Neural progenitor cell (in vitro differentiated cells): ENCODE data around the gene OSTF1. TPM values are rescaled to one million over a fixed set of nuclear protein-coding genes. Genes with fewer than 3 reads are reported as not detected.

Source experiments
- DNase-seq: peaks from one replicate; pipeline ENCODE4 v3.0.0-alpha.2; 2016; ENCODE audit warnings: low spot score
- H2AFZ ChIP-seq: fragments of 200-600 bp; sonication (generic); replicated peaks from 2 replicates; pipeline ENCODE4 v1.6.1; 2016; ENCODE audit warnings: antibody characterized with exemption
- H3F3A ChIP-seq: fragments of 200-600 bp; sonication (generic); 2 replicates; pipeline ENCODE4 v1.6.1; 2016; ENCODE audit warnings: antibody characterized with exemption, low read depth
- H3K27ac ChIP-seq: fragments of 200-600 bp; sonication (generic); 2 replicates; pipeline ENCODE4 v1.5.1; 2016; ENCODE audit warnings: mild to moderate bottlenecking
- H3K27me3 ChIP-seq: fragments of 200-600 bp; sonication (generic); 2 replicates; pipeline ENCODE4 v1.6.1; 2016; ENCODE audit warnings: mild to moderate bottlenecking, moderate library complexity
- H3K36me3 ChIP-seq: fragments of 200-600 bp; sonication (generic); 2 replicates; pipeline ENCODE4 v1.5.1; 2016
- H3K4me1 ChIP-seq: fragments of 200-600 bp; sonication (generic); 2 replicates; pipeline ENCODE4 v1.6.1; 2016; ENCODE audit warnings: mixed run types
- H3K4me2 ChIP-seq: fragments of 200-600 bp; sonication (generic); 2 replicates; pipeline ENCODE4 v1.6.1; 2016
- H3K4me3 ChIP-seq: fragments of 200-600 bp; sonication (generic); 2 replicates; pipeline ENCODE4 v1.5.1; 2016
- H3K79me2 ChIP-seq: fragments of 200-600 bp; sonication (generic); 2 replicates; pipeline ENCODE4 v1.6.1; 2016; ENCODE audit warnings: low read depth
- H3K9ac ChIP-seq: fragments of 200-600 bp; sonication (generic); 2 replicates; pipeline ENCODE4 v1.6.1; 2016
- H3K9me3 ChIP-seq: fragments of 200-600 bp; sonication (generic); 2 replicates; pipeline ENCODE4 v1.5.1; 2016; ENCODE audit warnings: low read depth
- H4K20me1 ChIP-seq: fragments of 200-600 bp; sonication (generic); 2 replicates; pipeline ENCODE4 v1.6.1; 2016; ENCODE audit warnings: low read depth
- H3K27ac Mint-ChIP-seq: 3 replicates; pipeline ENCODE4 v1.8.0; 2021; ENCODE audit warnings: mixed read lengths
- H3K27me3 Mint-ChIP-seq: 2 replicates; pipeline ENCODE4 v1.8.0; 2022; ENCODE audit warnings: low read depth, mild to moderate bottlenecking, inconsistent platforms, moderate library complexity, mixed read lengths; ENCODE audit not compliant: insufficient read depth
- H3K36me3 Mint-ChIP-seq: 3 replicates; pipeline ENCODE4 v1.8.0; 2021; ENCODE audit warnings: mixed read lengths
- H3K4me1 Mint-ChIP-seq: 3 replicates; pipeline ENCODE4 v1.8.0; 2021; ENCODE audit warnings: mixed read lengths
- H3K4me3 Mint-ChIP-seq: 3 replicates; pipeline ENCODE4 v1.8.0; 2021; ENCODE audit warnings: mild to moderate bottlenecking, moderate library complexity, mixed read lengths
- H3K9me3 Mint-ChIP-seq: 3 replicates; pipeline ENCODE4 v1.8.0; 2020; ENCODE audit warnings: mixed read lengths
- EZH2phosphoT487 ChIP-seq: fragments of 200-600 bp; sonication (generic); IDR thresholded peaks from 2 replicates; pipeline ENCODE4 v1.6.1; 2017; ENCODE audit warnings: antibody characterized with exemption
- small RNA-seq: library from RNA; depleted of rRNA; stranded (forward); fragments of <200 nt; gene quantifications from one replicate; pipeline ENCODE3, GENCODE V24; 2015
- total RNA-seq: library from RNA; depleted of rRNA; stranded (reverse); fragments of >200 nt; gene quantifications from 2 replicates; pipeline ENCODE4 v1.2.3, GENCODE V29; 2015; ENCODE audit warnings: low replicate concordance

OSTF1 gene
- total RNA-seq, 1 donor from 2014 or later: 1.3 TPM

GRCh38 chr9:75190762-75191161, 102.4 kb downstream of the OSTF1 start:
- no peak for TF ChIP-seq EZH2phosphoT487
- Histone ChIP-seq H3K9ac (no peak overlapping the region), H4K20me1 (no peaks in the 10 kb centered on the region), H3F3A (no peaks in the 10 kb centered on the region), H3K4me3 (no peak overlapping the region), H3K36me3 (no peaks in the 10 kb centered on the region), H3K27me3 (no peaks in the 10 kb centered on the region), H3K4me1 (no peaks in the 10 kb centered on the region), H2AFZ (no peak overlapping the region), H3K27ac (no peak overlapping the region), H3K9me3 (no peaks in the 10 kb centered on the region), H3K4me2 (no peak overlapping the region), H3K79me2 (no peaks in the 10 kb centered on the region)
- no peak for DNase-seq
- Mint-ChIP-seq H3K4me3 (no peak overlapping the region), H3K9me3 (no peaks in the 10 kb centered on the region), H3K27ac (no peak overlapping the region), H3K36me3 (no peaks in the 10 kb centered on the region), H3K4me1 (no peaks in the 10 kb centered on the region), H3K27me3 (peaks cover 2% of the 10 kb centered on the region)

Small RNA genes lying within 50 kb of the gene (small RNA-seq; reads per million reads assigned to genes)
- not detected for gene RF00019

Other genes with a start within 250 kb of the OSTF1 start
- gene TRPM6, start 200.6 kb upstream of the OSTF1 start, total RNA-seq: 0.09 TPM in 1 of 2 replicates, not detected in the other
- 19.0 and 19.3 TPM in 2 replicates for gene C9orf40, start 135.6 kb upstream of the OSTF1 start, total RNA-seq
- gene CARNMT1, start 60.2 kb upstream of the OSTF1 start, total RNA-seq: 37.2 and 41.1 TPM in 2 replicates
- 1.7 and 2.3 TPM in 2 replicates for gene NMRK1, start 359 bp upstream of the OSTF1 start, total RNA-seq